Thyroid gland (tissue), 4 donors: ENCODE measurements around the gene FXYD1.

Source experiments
- CTCF ChIP-seq, 6 experiments: fragments of 200-600 bp in 3 of 6; fragments of 450-650 bp in 3 of 6; sonication (generic) in 3 of 6; IDR thresholded peaks; one replicate each; pipeline ENCODE4 v1.5.1; 2016 to 2019; ENCODE audit warnings: antibody characterized with exemption in 6 of 6, mild to moderate bottlenecking in 2 of 6, inconsistent platforms in 1 of 6, moderate library complexity in 1 of 6
- POLR2A ChIP-seq, 2 donors: fragments of 450-650 bp; IDR thresholded peaks; one replicate each; pipeline ENCODE4 v1.6.1; 2017; ENCODE audit warnings: antibody characterized with exemption in 2 of 2, mild to moderate bottlenecking in 2 of 2, moderate library complexity in 1 of 2

GRCh38 chr19:35119578-35120155, 19.0 kb upstream of the FXYD1 start:
- TF ChIP-seq CTCF (IDR thresholded peaks at IDR 0.05) = no peak
- no peak for TF ChIP-seq POLR2A (IDR thresholded peaks at IDR 0.05)
